ENCODE data around the gene IGF1R.
A peak's percentile ranks its signal among the peaks of the same experiment; 100 is the strongest.

Gene IGF1R

GRCh38 chr15:98855815-98856531, 207.6 kb downstream of the IGF1R start:
- TF ChIP-seq CTCF (IDR thresholded peaks at IDR 0.05; ENCODE audit: low read depth, low read length) (no peak), EZH2phosphoT487 (IDR thresholded peaks at IDR 0.05; ENCODE audit: low read depth) (no peak)
- no peak overlapping the region for H3K4me3 ChIP-seq (ENCODE audit: low read length)
- no peaks in the 10 kb centered on the region for H3K36me3 ChIP-seq (replicated peaks; ENCODE audit: low read depth, low read length)
- peaks cover 22% of the 10 kb centered on the region for H3K4me1 ChIP-seq (ENCODE audit: low read length)
- no peak overlapping the region for H3K9ac ChIP-seq (ENCODE audit: low read length)
- H3K79me2 ChIP-seq (ENCODE audit: low read length), result peaks cover 15% of the 10 kb centered on the region; the same call in 1 of the 2 replicates
- no peak overlapping the region for H3K27ac ChIP-seq (ENCODE audit: low read length)
- H3K9me3 ChIP-seq (ENCODE audit: insufficient read depth, low read length), result no peaks in the 10 kb centered on the region
- peaks cover 14% of the 10 kb centered on the region for H4K20me1 ChIP-seq (ENCODE audit: insufficient read depth, low read length)
- peaks cover 5% of the 10 kb centered on the region; the same call in 1 of the 2 replicates for H3K27me3 ChIP-seq (ENCODE audit: low read depth, low read length)
- no peak overlapping the region for H2AFZ ChIP-seq (ENCODE audit: low read depth, low read length)
- no peak overlapping the region for H3K4me2 ChIP-seq (ENCODE audit: low read length)

- Histone ChIP-seq H2AFZ (ENCODE audit: low read depth, low read length) (no peak overlapping the region), H3K9ac (ENCODE audit: low read length) (no peak overlapping the region), H3K27ac (ENCODE audit: low read length) (no peak overlapping the region), H3K79me2 (ENCODE audit: low read length) (peaks cover 15% of the 10 kb centered on the region; the same call in 1 of the 2 replicates), H3K4me2 (ENCODE audit: low read length) (no peak overlapping the region), H4K20me1 (ENCODE audit: insufficient read depth, low read length) (peaks cover 9% of the 10 kb centered on the region), H3K27me3 (ENCODE audit: low read depth, low read length) (peaks cover 5% of the 10 kb centered on the region; the same call in 1 of the 2 replicates), H3K4me3 (ENCODE audit: low read length) (no peak overlapping the region), H3K9me3 (ENCODE audit: insufficient read depth, low read length) (no peaks in the 10 kb centered on the region), H3K36me3 (replicated peaks; ENCODE audit: low read depth, low read length) (no peaks in the 10 kb centered on the region), H3K4me1 (ENCODE audit: low read length) (peaks cover 16% of the 10 kb centered on the region)
- TF ChIP-seq CTCF (IDR thresholded peaks at IDR 0.05; ENCODE audit: low read depth, low read length), result no peak
- TF ChIP-seq EZH2phosphoT487 (IDR thresholded peaks at IDR 0.05; ENCODE audit: low read depth), result no peak
Measured at GRCh38 chr15:98856532-98856907, 208.2 kb downstream of the IGF1R start.

- no peak overlapping the region for H2AFZ ChIP-seq (ENCODE audit: low read depth, low read length)
- H3K27ac ChIP-seq (ENCODE audit: low read length), result no peak overlapping the region
- H3K9ac ChIP-seq (ENCODE audit: low read length), result no peak overlapping the region
- no peak overlapping the region for H3K4me3 ChIP-seq (ENCODE audit: low read length)
- 0 out of 2 replicates have a peak, but pooled peaks cover 5% of the 10 kb centered on the region for H3K4me1 ChIP-seq (ENCODE audit: low read length)
- 0 out of 2 replicates have a peak, but pooled peaks cover 6% of the 10 kb centered on the region for H4K20me1 ChIP-seq (ENCODE audit: insufficient read depth, low read length)
- H3K27me3 ChIP-seq (ENCODE audit: low read depth, low read length), result peaks cover 3% of the 10 kb centered on the region; the same call in 1 of the 2 replicates
- no peaks in the 10 kb centered on the region for H3K36me3 ChIP-seq (replicated peaks; ENCODE audit: low read depth, low read length)
- peak overlapping the region; percentile 39 for H3K4me2 ChIP-seq (ENCODE audit: low read length)
- H3K9me3 ChIP-seq (ENCODE audit: insufficient read depth, low read length), result no peaks in the 10 kb centered on the region
- H3K79me2 ChIP-seq (ENCODE audit: low read length), result peaks cover 10% of the 10 kb centered on the region; the same call in 1 of the 2 replicates
- TF ChIP-seq EZH2phosphoT487 (IDR thresholded peaks at IDR 0.05; ENCODE audit: low read depth) (no peak), CTCF (IDR thresholded peaks at IDR 0.05; ENCODE audit: low read depth, low read length) (no peak)
Measured at GRCh38 chr15:98858610-98859023, 210.3 kb downstream of the IGF1R start.

GRCh38 chr15:98859149-98859548, 210.8 kb downstream of the IGF1R start:
- Histone ChIP-seq H3K4me3 (ENCODE audit: low read length) (no peak overlapping the region), H3K79me2 (ENCODE audit: low read length) (peaks cover 5% of the 10 kb centered on the region; the same call in 1 of the 2 replicates), H3K27me3 (ENCODE audit: low read depth, low read length) (no peaks in the 10 kb centered on the region), H3K27ac (ENCODE audit: low read length) (no peak overlapping the region), H3K4me2 (ENCODE audit: low read length) (no peak overlapping the region), H3K9me3 (ENCODE audit: insufficient read depth, low read length) (no peaks in the 10 kb centered on the region), H3K4me1 (ENCODE audit: low read length) (0 out of 2 replicates have a peak, but pooled peaks cover 5% of the 10 kb centered on the region), H3K9ac (ENCODE audit: low read length) (no peak overlapping the region), H3K36me3 (replicated peaks; ENCODE audit: low read depth, low read length) (no peaks in the 10 kb centered on the region), H4K20me1 (ENCODE audit: insufficient read depth, low read length) (0 out of 2 replicates have a peak, but pooled peaks cover 6% of the 10 kb centered on the region), H2AFZ (ENCODE audit: low read depth, low read length) (no peak overlapping the region)
- no peak for TF ChIP-seq EZH2phosphoT487 (IDR thresholded peaks at IDR 0.05; ENCODE audit: low read depth)
- no peak for TF ChIP-seq CTCF (IDR thresholded peaks at IDR 0.05; ENCODE audit: low read depth, low read length)
